Cerebellar nuclear complex (tissue), 1 donor: ENCODE results near the gene DPP6.
A peak's percentile ranks its signal among the peaks of the same experiment; 100 is the strongest.

ENCODE experiments used
- DNase-seq, 2 experiments: peaks; one replicate each; lab custom pipeline; 2025; lab: John Stamatoyannopoulos, UW

Gene DPP6

GRCh38 chr7:154769527-154769926 is 717.3 kb downstream of the DPP6 start:
- DNase-seq: no peak

DNA sequence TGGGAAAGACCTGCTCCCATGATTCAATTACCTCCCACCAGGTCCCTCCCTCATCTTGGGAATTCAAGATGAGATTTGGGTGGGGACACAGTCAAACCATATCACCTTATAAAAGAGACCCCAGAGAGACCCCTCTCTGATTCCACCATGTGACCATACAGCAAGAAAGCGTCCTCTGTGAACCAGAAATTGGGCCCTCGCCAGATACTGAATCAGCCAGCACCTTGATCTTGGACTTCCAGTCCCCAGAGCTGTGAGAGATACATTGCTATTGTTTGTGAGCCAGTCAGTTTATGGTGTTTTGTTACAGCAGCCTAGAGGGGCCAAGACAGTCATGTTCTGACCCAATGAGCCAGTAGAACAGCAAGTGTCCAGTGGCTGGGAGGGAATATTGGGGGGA is 718.2 kb downstream of the DPP6 start:
- DNase-seq: no peak

- DNase-seq: no peak
These were observed 718.8 kb downstream of the DPP6 start for GRCh38 chr7:154770962-154771361.

GRCh38 chr7:154774303-154774969 is 722.2 kb downstream of the DPP6 start:
- peak in 1 of 2 experiments; percentile 65 for DNase-seq

DNA sequence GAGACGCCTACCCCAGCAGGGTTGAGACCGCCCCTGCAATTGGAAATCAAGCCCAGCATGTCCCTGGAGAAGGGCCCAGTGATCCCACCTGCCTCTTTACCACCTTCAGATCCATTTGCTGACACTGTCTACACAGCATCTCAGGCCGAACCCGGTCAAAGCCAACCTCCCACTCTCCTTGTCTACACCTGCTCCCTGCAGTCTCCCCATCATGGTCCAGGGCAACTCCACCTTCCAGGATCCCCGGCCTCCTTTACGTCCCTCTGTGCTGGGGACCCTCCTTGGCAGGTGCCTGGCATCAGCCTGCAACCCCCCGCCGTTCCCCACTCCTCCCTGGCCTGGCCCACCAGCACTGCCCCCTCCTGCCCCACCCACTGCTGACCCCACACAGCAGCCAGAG is 723.5 kb downstream of the DPP6 start:
- no peak for DNase-seq

DNA sequence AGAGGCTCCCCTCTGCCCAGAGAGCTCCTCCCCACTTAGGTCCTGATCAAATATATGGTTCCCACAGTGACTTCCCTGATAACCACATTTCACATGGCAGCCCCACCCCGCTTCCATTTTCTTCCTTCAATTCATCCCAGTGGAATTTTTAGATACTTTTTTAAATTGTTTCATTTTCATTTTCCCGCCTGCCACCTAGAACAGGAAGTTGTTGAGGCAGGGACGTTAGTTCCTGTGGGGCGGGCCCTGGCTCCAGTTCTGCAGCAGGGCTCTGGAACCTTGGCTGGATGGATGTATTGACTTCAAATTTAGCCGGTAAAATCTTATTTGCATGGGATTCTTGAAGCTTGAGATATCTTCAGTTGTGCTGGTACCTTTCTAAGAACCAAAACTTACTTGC is 724.2 kb downstream of the DPP6 start:
- no peak for DNase-seq

DNA sequence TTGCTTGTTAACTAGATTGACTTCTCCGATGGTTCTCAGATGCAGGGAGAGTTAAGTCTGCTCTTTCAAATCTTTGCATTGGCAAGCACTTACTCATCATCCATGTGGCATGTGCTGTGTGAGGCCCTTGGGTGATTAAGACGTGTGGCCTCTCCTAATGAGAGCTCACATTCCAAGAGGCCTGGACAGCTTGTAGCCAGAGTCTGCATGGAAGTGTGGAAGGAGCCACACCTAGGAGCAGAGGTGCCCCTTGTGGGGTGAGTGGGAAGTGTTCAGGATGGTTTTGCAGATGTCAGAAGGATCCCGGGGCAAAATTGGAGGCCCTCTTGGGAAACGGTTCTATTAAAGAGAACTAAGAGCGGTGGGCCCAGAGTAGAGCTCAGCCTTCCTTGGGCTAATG is 724.8 kb downstream of the DPP6 start:
- no peak for DNase-seq

DNA sequence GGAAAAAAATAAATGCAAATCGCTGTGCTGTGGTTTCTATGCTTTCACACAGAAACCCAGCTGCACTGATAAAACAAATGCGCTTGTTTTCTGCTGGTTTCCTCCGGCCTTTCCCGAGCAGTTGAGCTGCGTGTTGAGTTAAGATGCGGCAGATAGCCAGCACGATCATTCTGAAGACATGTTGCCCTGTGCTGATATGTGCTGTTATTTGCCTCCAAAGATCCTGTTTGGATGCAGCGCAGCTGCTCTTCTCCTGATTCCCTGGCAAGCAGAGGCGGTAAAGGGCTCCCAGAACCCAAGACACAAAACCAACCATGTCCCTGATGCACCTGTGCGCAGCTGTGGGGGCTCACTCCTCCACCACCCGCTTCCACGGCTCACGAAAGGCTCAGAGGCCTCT is 725.3 kb downstream of the DPP6 start:
- no peak for DNase-seq

GRCh38 chr7:154777908-154778307 is 725.7 kb downstream of the DPP6 start:
- no peak for DNase-seq

GRCh38 chr7:154781369-154782303 is 729.4 kb downstream of the DPP6 start:
- DNase-seq: no peak

GRCh38 chr7:154783281-154783909 is 731.2 kb downstream of the DPP6 start:
- no peak for DNase-seq

GRCh38 chr7:154785898-154786297 is 733.7 kb downstream of the DPP6 start:
- DNase-seq: no peak

GRCh38 chr7:154789404-154789803 is 737.2 kb downstream of the DPP6 start:
- no peak for DNase-seq

GRCh38 chr7:154791611-154792010 is 739.4 kb downstream of the DPP6 start:
- no peak for DNase-seq

DNA sequence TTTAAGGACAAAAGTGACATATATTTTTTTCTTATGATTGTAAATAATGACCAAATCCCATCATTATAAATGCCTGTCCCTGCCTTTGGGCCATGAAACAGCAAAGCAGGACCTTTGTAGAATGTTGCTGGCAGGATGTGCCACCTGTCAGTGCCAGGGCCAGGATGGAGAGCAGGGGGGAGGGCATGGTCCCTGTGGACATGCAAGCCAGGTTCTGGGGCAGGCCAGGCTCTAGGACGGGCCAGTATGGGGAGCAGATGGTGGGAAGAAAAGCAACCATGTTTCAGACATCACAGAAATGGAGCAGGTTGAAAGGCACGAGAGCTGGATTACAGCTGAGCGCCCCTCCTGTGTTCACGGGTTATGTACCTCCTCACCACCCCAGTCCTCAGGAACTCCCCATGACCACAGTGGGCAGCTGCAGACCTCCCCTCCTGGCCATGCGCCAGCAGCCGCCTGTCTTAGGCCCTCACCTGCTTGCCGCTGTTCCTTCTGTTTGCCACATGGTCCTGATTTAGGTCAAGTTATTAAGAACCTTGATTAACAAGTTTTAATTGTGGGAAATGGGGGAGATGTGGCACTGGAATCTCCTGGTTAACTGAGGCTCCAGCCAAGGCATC is 740.3 kb downstream of the DPP6 start:
- DNase-seq: peak; percentile 21 to 38

DNA sequence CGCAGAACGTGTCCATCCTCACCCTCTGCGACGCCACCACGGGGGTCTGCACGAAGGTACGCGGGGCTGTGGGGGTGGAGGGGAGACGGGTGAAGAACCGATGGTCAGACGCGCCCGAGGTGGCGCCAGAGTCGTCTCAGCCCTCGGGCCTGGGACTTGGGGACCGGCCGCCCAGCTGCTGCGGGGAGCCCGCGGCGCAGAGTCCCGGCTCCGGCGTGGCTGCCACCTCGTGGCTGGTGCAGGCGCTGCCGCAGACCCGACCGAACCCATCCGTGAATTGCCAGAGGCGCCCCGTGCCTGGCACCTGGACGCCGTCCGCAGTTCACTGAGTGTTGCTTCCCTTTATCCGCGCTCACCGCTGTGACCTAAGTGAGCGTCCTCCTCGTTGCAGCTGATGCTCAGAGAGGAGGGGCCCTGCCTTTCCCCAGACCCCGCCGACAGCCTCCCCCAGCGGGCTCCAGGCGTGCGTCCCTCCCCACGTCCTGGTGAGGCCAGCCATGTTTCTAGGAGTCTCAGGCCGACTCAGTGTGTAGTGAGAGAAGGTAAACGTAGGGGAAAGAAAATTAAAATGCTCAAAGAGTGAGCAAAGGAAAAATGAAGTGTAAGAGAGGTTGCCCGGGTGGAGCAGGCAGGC is 742.1 kb downstream of the DPP6 start:
- no peak for DNase-seq

DNA sequence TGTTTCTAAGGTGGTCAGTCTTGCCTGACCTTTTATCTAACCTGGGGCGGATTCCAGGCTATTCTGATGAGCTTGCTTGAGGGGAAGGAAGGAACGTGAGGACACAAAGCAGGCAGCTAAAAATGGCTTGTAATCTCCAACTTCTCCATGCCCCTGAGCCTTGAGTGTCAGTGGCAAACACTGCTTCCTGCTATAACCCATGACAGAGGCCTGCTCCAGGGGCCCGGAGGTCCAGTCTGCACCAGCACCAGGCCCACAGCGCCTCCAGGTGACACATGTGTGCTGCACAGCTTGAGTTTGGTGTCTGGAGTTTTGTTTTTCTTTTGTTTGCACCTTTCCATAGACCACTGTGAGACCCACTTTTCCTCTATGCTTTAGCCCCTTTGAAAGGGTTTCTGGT is 742.8 kb downstream of the DPP6 start:
- no peak for DNase-seq

DNA sequence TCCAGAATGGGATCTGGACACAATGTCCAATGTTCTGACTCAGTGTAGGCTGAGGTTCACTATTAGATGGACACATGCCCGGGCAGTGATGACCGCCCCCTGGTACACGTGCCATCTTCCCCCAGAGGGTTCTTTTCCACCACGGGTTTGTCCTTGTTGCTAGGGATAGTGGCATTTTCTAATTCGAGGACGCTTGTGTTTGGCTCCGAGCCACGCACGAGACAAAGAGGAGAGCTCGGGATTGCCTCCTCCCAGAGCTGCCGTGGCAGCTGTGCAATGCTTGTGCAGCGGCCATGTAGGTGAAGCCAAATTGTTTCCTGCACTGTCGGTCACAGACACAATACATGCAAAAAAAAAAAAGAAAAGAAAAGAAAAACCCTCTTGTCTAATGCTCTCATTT is 743.2 kb downstream of the DPP6 start:
- DNase-seq: no peak

DNA sequence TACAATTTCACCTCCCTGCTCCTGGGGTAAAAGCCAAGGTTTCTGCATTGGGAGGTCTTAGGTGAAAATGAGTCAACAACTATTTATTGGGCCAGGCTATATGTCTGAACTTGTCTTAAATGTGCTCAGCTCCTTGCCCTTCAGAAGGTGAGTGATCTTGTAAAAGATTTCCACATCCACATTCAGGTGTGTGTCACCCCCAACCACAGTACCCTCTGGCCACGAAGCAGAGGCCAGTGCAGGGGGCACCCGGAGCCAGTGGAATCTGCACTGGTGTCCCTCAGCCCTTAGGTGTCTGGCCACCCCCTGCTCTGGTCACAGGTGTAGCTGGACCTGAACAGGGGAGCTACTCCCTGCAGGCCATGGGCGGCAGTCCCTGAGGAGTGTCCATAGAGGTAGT is 752.3 kb downstream of the DPP6 start:
- DNase-seq: no peak

- DNase-seq: no peak
These were observed 759.8 kb downstream of the DPP6 start for GRCh38 chr7:154812027-154812426.

DNA sequence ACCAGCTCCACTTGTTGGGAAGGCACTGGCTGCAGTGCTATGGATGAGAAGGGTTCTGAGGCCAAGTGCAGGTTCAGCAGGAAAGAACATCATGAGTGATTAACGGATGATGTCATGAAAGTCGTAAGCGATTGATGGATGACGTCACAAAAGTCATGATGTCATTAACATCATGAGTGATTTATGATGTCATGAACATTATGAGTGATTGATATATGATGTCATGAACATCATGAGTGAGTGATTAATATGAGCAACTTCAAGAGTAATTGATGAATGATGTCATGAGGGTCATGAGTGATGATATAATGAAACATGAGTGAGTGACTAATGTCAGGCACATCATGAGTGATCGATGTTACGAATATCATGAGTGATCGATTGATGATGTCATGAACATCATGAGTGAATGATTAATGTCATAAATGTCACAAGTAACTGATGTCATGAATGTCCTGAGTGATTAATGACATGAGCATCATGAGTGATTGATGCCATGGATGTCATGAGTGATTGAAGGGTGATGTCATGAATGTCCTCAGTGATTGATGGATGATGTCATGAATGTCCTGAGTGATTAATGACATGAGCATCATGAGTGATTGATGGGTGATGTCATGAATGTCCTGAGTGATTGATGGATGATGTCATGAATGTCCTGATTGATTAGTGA is 765.2 kb downstream of the DPP6 start:
- DNase-seq: no peak
